Esophagus muscularis mucosa (tissue), 2 donors: Measurements from ENCODE around the gene GH2.
"Not testable (repeated sequence)": the region's sequence is repeated elsewhere in the genome, so short reads cannot be mapped to it uniquely, and the experiment has no call there.

ENCODE experiments used
- EP300 ChIP-seq: sonication (generic); formaldehyde crosslinking; IDR thresholded peaks from one replicate; pipeline ENCODE4 v1.6.1; 2017; ENCODE audit warnings: antibody characterized with exemption
- POLR2A ChIP-seq: fragments of 450-650 bp; IDR thresholded peaks from one replicate; pipeline ENCODE4 v1.6.1; 2017; ENCODE audit warnings: antibody characterized with exemption, moderate library complexity, mild to moderate bottlenecking, low read depth

DNA sequence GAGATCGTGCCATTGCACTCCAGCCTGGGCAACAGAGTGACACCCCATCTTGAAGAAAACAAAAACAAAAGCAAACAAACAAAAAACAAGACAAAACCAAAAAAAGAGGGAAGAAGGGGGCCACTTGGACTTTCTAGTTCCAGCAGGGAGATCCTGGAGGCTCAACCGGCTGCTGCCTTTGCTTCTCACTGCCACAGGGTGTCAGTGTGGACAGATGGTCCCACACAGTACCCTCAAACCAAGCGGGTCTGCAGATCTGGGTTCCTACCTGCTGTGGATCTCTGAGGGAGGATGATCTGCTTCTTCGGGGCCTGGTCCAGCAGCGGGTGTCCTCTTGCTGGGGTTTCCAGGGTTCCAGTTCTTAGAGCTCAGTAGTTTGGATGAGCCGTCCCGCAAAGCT lies 15.1 kb downstream of the GH2 start:
- not testable (repeated sequence) for TF ChIP-seq POLR2A, EP300
